BLaER1 treated with 17β-estradiol and CSF1 and Interleukin-3, amounts not matched to agents 10 nM and 100 nM (cell line): Measurements from ENCODE around the gene DYNLL2.
"Not testable (repeated sequence)": the region's sequence is repeated elsewhere in the genome, so short reads cannot be mapped to it uniquely, and the experiment has no call there.

ENCODE experiments used
- H3K27ac ChIP-seq, 11 experiments: shearing (Covaris generic); formaldehyde crosslinking; 2 replicates each; pipeline ENCODE4 v1.8.1; 2022
- H3K27me3 ChIP-seq, 11 experiments: shearing (Covaris generic); formaldehyde crosslinking; 2 replicates each; pipeline ENCODE4 v1.8.1; 2022
- H3K36me3 ChIP-seq, 11 experiments: shearing (Covaris generic); formaldehyde crosslinking; 2 replicates each; pipeline ENCODE4 v1.8.1; 2022
- H3K4me1 ChIP-seq, 10 experiments: shearing (Covaris generic); formaldehyde crosslinking; 2 replicates each; pipeline ENCODE4 v1.8.1; 2022
- H3K4me2 ChIP-seq, 11 experiments: shearing (Covaris generic); formaldehyde crosslinking; 2 replicates each; pipeline ENCODE4 v1.8.1; 2022
- H3K4me3 ChIP-seq, 10 experiments: shearing (Covaris generic); formaldehyde crosslinking; 2 replicates each; pipeline ENCODE4 v1.8.1; 2022
- H3K9ac ChIP-seq, 11 experiments: shearing (Covaris generic); formaldehyde crosslinking; 2 replicates each; pipeline ENCODE4 v1.8.1; 2022
- H3K9me3 ChIP-seq, 11 experiments: shearing (Covaris generic); formaldehyde crosslinking; replicated peaks in 1 of 11; 2 replicates each; pipeline ENCODE4 v1.8.1; 2022
- H4K20me1 ChIP-seq, 11 experiments: shearing (Covaris generic); formaldehyde crosslinking; 2 replicates each; pipeline ENCODE4 v1.8.1; 2022
- Cebpa-rat ChIP-seq, 11 experiments: shearing (Covaris generic); IDR thresholded peaks; 2 replicates each; pipeline ENCODE4 v1.8.1; 2022

The DYNLL2 gene

DNA sequence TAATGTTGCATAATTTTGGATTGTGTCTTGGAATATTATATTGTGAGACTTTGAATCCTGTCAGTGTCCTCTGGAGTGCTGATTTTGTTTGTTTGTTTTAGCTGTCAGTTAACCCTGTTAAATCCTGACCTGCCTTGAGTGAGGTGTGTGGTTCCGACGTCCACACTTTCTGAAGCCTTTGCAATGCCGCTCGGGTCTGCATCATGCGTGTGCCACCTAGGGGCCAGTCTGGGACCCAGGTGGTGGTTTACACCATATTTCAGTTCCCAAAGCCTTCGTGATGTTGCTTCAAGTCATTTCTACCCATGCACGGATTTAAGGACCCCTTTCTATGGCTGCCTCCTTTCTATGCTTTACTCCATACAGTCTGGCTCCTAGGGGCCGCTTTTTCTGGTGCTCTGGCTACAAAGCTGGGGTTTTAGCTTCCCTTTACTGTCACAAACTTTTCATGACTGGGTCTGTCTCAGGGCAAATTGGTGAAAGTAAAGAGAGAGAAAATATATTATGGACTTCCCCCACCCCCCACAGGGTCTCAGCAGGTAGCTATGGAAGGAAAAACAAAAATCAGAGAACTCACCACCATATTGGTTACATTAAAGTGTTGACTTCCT is 53.6 kb downstream of the DYNLL2 start:
- H3K36me3 ChIP-seq = no peaks in the 10 kb centered on the region
- no peaks in the 10 kb centered on the region for H4K20me1 ChIP-seq
- H3K9ac ChIP-seq = no peak overlapping the region
- H3K27ac ChIP-seq = no peak overlapping the region
- H3K9me3 ChIP-seq = peaks cover 0 to 3% (median 0%) of the 10 kb centered on the region in 11 experiments; a peak in 1 of 22 replicates
- 0 out of 20 replicates have a peak, but pooled peaks cover 0 to 4% (median 0%) of the 10 kb centered on the region in 10 experiments for H3K4me1 ChIP-seq
- TF ChIP-seq Cebpa-rat (IDR thresholded peaks at IDR 0.05) = no peak
- no peaks in the 10 kb centered on the region for H3K27me3 ChIP-seq
- no peak overlapping the region for H3K4me3 ChIP-seq
- H3K4me2 ChIP-seq = no peak overlapping the region

DNA sequence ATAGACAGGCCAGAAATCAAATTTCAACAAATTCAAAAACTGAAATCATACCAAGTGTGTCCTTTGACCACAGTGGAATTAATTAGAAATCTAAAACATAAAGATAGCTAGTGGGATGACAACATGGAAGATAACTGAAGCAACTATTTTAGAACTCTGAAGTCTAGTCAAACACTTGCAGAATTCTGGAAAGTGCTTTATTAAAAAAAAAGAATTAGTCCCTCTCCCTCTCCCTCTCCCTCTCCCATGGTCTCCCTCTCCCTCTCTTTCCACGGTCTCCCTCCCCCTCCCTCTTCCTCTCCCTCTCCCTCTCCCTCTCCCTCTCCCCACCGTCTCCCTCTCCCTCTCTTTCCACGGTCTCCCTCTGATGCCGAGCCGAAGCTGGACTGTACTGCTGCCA is 58.3 kb downstream of the DYNLL2 start:
- Histone ChIP-seq H3K27me3 (no peaks in the 10 kb centered on the region), H3K27ac (no peak overlapping the region), H3K4me1 (no peaks in the 10 kb centered on the region), H3K36me3 (peaks cover 0 to 7% (median 0%) of the 10 kb centered on the region in 11 experiments; a peak in 2 of 22 replicates), H3K9me3 (peaks cover 31 to 36% (median 33%) of the 10 kb centered on the region in 11 experiments), H3K9ac (no peak overlapping the region), H3K4me2 (no peak overlapping the region), H4K20me1 (no peaks in the 10 kb centered on the region), H3K4me3 (no peak overlapping the region)
- no peak for TF ChIP-seq Cebpa-rat (IDR thresholded peaks at IDR 0.05)

DNA sequence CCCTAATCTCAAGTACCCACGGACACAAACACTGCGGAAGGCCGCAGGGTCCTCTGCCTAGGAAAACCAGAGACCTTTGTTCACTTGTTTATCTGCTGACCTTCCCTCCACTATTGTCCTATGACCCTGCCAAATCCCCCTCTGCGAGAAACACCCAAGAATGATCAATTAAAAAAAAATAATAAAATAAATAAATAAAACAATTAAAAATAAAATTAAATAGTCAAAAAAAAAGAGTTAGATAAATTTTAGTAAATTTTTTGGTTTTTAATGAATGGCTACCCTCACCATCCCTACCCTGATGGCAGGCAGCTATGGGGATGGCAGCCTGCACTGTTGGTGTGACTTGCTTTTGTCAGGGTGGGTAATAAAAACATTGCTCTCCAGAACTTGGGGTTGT is 60.1 kb downstream of the DYNLL2 start:
- H3K4me1 ChIP-seq, H3K36me3 ChIP-seq, H4K20me1 ChIP-seq, H3K27ac ChIP-seq, H3K9ac ChIP-seq, H3K27me3 ChIP-seq, H3K4me2 ChIP-seq, H3K4me3 ChIP-seq: not testable (repeated sequence)
- H3K9me3 ChIP-seq = peaks cover 31 to 42% (median 39%) of the 10 kb centered on the region in 11 experiments

DNA sequence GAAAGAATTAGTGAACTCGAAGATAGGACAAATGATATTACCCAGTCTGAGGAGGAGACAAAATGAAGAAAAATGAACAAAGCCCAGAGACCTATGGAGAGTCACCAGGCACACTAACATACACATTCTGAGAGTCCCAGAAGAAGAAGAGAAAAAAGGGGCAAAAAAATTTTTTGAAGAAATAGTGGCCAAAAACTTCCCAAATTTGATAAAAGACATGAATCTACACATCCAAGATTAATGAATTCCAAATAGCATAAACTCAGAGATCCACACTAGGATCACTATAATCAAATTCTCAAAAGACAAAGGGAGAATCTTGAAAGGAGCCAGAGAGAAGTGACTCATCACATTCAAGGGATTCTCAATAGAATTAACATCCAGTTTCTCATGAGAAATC is 61.6 kb downstream of the DYNLL2 start:
- no peak for TF ChIP-seq Cebpa-rat (IDR thresholded peaks at IDR 0.05)
- Histone ChIP-seq H3K4me1 (no peaks in the 10 kb centered on the region), H4K20me1 (no peaks in the 10 kb centered on the region), H3K9me3 (peaks cover 31 to 42% (median 39%) of the 10 kb centered on the region in 11 experiments), H3K27me3 (peaks cover 0 to 5% (median 0%) of the 10 kb centered on the region in 11 experiments; a peak in 2 of 22 replicates), H3K4me3 (no peak overlapping the region), H3K36me3 (peaks cover 0 to 7% (median 0%) of the 10 kb centered on the region in 11 experiments; a peak in 2 of 22 replicates), H3K4me2 (no peak overlapping the region), H3K27ac (no peak overlapping the region), H3K9ac (no peak overlapping the region)
